Caco-2 (cell line): ENCODE measurements around the gene YAP1. TPM values are rescaled to one million over a fixed set of nuclear protein-coding genes. Genes with fewer than 3 reads are reported as not detected.

Experiments
- BruUV-seq: library from RNA; stranded (reverse); fragments of 400-500 nt; replicated peaks from 2 replicates; lab custom pipeline; 2021; lab: Mats Ljungman, UMichigan
- CTCF ChIA-PET: fragments of 300-600 bp; sonication (Branson Sonifier 250); formaldehyde crosslinking; loops from one replicate; lab custom pipeline; 2022; ENCODE audit warnings: antibody characterized with exemption; lab: Charles Lee
- POLR2A ChIA-PET: fragments of 300-600 bp; sonication (Branson Sonifier 250); formaldehyde crosslinking; loops from one replicate; lab custom pipeline; 2022; ENCODE audit warnings: antibody characterized with exemption; lab: Charles Lee
- DNase-seq, 2 experiments: peaks; one replicate each; pipeline versions ENCODE4 v3.0.0 to v3.0.0-alpha.2; 2020 to 2022
- H3K27me3 ChIP-seq: replicated peaks from 2 replicates; pipeline ENCODE4 v1.6.0; 2011; ENCODE audit warnings: low read length; ENCODE audit not compliant: control insufficient read depth, insufficient read depth
- H3K36me3 ChIP-seq: 2 replicates; pipeline ENCODE4 v1.5.1; 2011; ENCODE audit warnings: low read length; ENCODE audit not compliant: control insufficient read depth, insufficient read depth
- H3K4me1 ChIP-seq: fragments of 250-450 bp; sonication (Bioruptor Pico); 2 replicates; pipeline ENCODE4 v1.5.1; 2020; ENCODE audit warnings: mild to moderate bottlenecking
- H3K4me3 ChIP-seq: 2 replicates; pipeline ENCODE4 v1.5.1; 2011; ENCODE audit warnings: low read depth, mild to moderate bottlenecking, control low read depth, low read length
- H3K9me3 ChIP-seq: fragments of 250-450 bp; sonication (Bioruptor Pico); 2 replicates; pipeline ENCODE4 v1.5.1; 2020; ENCODE audit warnings: mild to moderate bottlenecking, moderate library complexity
- H3K27ac Mint-ChIP-seq: one replicate; pipeline ENCODE4 v1.8.0; 2022; ENCODE audit warnings: mixed read lengths; ENCODE audit not compliant: unreplicated experiment
- H3K27me3 Mint-ChIP-seq: one replicate; pipeline ENCODE4 v1.8.0; 2022; ENCODE audit warnings: mixed read lengths; ENCODE audit not compliant: insufficient read depth, unreplicated experiment
- H3K36me3 Mint-ChIP-seq: one replicate; pipeline ENCODE4 v1.8.0; 2022; ENCODE audit warnings: mild to moderate bottlenecking, mixed read lengths; ENCODE audit not compliant: insufficient read depth, unreplicated experiment
- H3K4me1 Mint-ChIP-seq: one replicate; pipeline ENCODE4 v1.8.0; 2022; ENCODE audit warnings: low read depth, mixed read lengths; ENCODE audit not compliant: unreplicated experiment
- H3K4me3 Mint-ChIP-seq: one replicate; pipeline ENCODE4 v1.8.0; 2022; ENCODE audit warnings: mild to moderate bottlenecking, moderate library complexity, mixed read lengths; ENCODE audit not compliant: unreplicated experiment
- H3K9me3 Mint-ChIP-seq: one replicate; pipeline ENCODE4 v1.8.0; 2022; ENCODE audit warnings: mixed read lengths; ENCODE audit not compliant: unreplicated experiment
- CTCF ChIP-seq, 2 experiments: fragments of 200-600 bp in 1 of 2; IDR thresholded peaks; 1 replicate in 1 of 2; 2 replicates in 1 of 2; pipeline versions ENCODE4 v1.5.1 to v1.8.0; 2011 to 2022; ENCODE audit warnings: antibody characterized with exemption in 1 of 2, control low read depth in 1 of 2, inconsistent platforms in 1 of 2, low read depth in 1 of 2, low read length in 1 of 2, mild to moderate bottlenecking in 1 of 2, moderate library complexity in 1 of 2; ENCODE audit not compliant: insufficient read depth in 1 of 2, severe bottlenecking in 1 of 2, unreplicated experiment in 1 of 2
- intact Hi-C: fragments of 100-400 bp; cut with micrococcal nuclease; formaldehyde crosslinking; loops from one replicate; pipeline ENCODE4 v1.10.0; 2022; ENCODE audit not compliant: unreplicated experiment
- total RNA-seq: library from RNA; stranded (reverse); gene quantifications from 2 replicates; pipeline ENCODE4 v1.2.3, GENCODE V29; 2022

Gene YAP1
- total RNA-seq, 1 experiment from 2014 or later = 207 TPM

DNA sequence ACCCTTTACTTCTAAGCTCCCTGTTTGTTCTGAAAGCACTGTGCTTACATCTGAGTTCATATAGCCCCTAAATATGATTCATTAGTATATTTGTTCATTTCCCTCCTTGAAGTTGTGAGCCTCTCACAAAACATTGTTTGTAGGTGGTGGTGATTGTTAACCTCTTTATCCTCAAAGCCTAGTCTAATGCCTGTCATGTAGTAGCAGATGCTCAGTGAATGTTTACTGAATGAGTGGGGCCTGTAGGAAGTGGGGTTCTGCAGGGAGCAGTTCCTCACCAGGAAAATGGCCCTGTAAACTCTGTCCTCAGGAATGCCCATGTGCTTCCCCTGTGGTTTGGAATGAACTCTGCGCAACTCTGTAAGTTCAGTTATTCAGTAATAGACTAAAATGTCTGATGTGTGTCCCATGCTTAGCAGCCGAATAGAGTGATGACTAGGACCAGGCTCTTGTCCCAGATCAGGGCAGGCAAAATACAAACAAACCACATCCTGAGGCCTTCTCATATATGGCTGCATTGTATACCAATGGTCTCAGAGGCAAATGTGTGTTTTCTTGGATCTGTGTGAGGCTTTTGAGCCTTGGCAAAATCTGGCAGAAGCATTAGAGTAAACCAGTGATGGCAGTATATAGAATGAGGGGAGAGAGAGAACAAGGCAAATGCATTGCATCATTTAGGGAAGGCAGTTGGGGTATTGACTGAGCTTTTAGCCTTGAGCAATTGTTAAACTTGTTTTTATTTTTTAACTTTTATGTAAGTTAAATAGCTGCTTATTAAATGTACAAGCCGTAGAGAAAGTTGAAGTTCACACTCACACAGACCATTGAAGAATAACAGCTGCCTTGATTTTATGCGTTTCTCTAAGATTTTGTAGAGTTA lies 115.7 kb downstream of the YAP1 start:
- Mint-ChIP-seq H3K4me3 (no peak overlapping the region), H3K4me1 (peaks cover 54% of the 10 kb centered on the region), H3K9me3 (no peaks in the 10 kb centered on the region), H3K36me3 (peaks cover 90% of the 10 kb centered on the region), H3K27me3 (no peaks in the 10 kb centered on the region), H3K27ac (peak overlapping the region; percentile 55)
- H3K4me3 ChIP-seq = no peak overlapping the region
- H3K36me3 ChIP-seq = peaks cover 4% of the 10 kb centered on the region
- no TSS peak for BruUV-seq
- no peak for DNase-seq
- H3K27me3 ChIP-seq = no peaks in the 10 kb centered on the region
- H3K4me1 ChIP-seq = peaks cover 58% of the 10 kb centered on the region
- intact Hi-C loops = no loop called here
- no peaks in the 10 kb centered on the region for H3K9me3 ChIP-seq
- POLR2A ChIA-PET = interaction anchor here (0.5 kb wide), 1 partner anchor 26 kb away, joined by 3 read pairs; no protein-coding TSS in a partner anchor
- no peak for TF ChIP-seq CTCF (IDR thresholded peaks at IDR 0.05; ENCODE audit: insufficient read depth in 1 of 2, low read depth in 1 of 2, low read length in 1 of 2, severe bottlenecking in 1 of 2, unreplicated experiment in 1 of 2)
- CTCF ChIA-PET = no interaction called here

DNA sequence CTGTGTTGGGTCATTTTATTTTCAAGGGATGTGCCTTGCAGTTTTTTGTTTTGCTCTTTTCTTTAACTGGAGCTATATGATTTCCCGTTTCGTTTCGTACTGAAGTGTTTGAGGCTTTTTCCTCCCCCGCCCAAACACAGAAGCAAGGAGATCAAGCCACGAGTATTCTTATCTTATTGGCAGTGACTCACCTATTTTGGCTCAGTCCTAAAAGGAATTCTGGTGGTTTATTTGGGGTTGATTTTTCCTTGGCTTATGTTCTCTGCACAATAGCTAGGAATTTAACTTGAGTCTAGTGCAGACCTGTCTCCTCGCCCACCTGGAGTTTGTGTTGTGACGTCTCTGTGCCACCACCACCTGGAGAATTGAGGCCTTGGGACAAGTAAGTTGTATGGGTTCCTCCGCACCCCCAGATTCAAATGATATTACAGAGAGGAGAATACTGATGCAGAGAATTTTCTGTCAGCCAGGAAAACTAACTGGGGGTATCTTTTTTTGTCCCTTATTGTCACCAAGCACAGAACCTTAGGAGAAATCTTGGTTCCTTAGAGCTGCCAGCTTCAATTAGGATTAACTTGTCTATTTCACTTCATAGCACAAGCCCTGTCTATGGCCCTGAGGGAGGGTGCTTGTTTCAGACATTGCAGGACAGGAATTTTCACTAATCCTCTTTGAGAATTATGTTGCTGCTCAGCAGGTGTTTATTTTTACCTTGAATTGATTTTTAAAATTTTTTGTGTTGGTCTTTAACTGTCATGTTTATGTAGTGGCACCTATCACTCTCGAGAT lies 116.6 kb downstream of the YAP1 start:
- Histone ChIP-seq H3K4me3 (no peak overlapping the region), H3K27me3 (no peaks in the 10 kb centered on the region), H3K9me3 (no peaks in the 10 kb centered on the region), H3K4me1 (peaks cover 58% of the 10 kb centered on the region), H3K36me3 (peaks cover 4% of the 10 kb centered on the region)
- H3K4me1 Mint-ChIP-seq = peaks cover 55% of the 10 kb centered on the region
- BruUV-seq = no TSS peak
- H3K27ac Mint-ChIP-seq = peak overlapping the region; percentile 55
- no peak for DNase-seq
- ChIA-PET CTCF (interaction anchor here (0.5 kb wide), 1 partner anchor 253 kb away, joined by 3 read pairs; no protein-coding TSS in a partner anchor), POLR2A (interaction anchor here (0.5 kb wide), 1 partner anchor 27 kb away, joined by 3 read pairs; no protein-coding TSS in a partner anchor)
- peak overlapping the region; percentile 35 for H3K4me3 Mint-ChIP-seq
- intact Hi-C loops = no loop called here
- peaks cover 94% of the 10 kb centered on the region for H3K36me3 Mint-ChIP-seq
- no peaks in the 10 kb centered on the region for H3K27me3 Mint-ChIP-seq
- H3K9me3 Mint-ChIP-seq = no peaks in the 10 kb centered on the region
- TF ChIP-seq CTCF (IDR thresholded peaks at IDR 0.05; ENCODE audit: insufficient read depth in 1 of 2, low read depth in 1 of 2, low read length in 1 of 2, severe bottlenecking in 1 of 2, unreplicated experiment in 1 of 2) = no peak
